Gastrocnemius medialis (tissue), 4 donors: Measurements from ENCODE around the gene LENG1. TPM values are rescaled to one million over a fixed set of nuclear protein-coding genes. Genes with fewer than 3 reads are reported as not detected.

Source experiments
- ATAC-seq, 2 donors: fragments of 150-250 bp; one replicate each; pipeline ENCODE4 v1.9.1; 2016
- DNase-seq, 2 donors: peaks; one replicate each; pipeline ENCODE4 v3.0.0-alpha.2; 2019
- H3K27ac ChIP-seq, 4 donors: fragments of 200-600 bp; sonication (generic); 1 replicate in 1 of 4; 2 replicates in 3 of 4; pipeline ENCODE4 v1.5.1; 2016 to 2018; ENCODE audit warnings: mild to moderate bottlenecking in 2 of 4, moderate library complexity in 1 of 4
- H3K27me3 ChIP-seq, 3 donors: fragments of 200-600 bp; sonication (generic) in 2 of 3; 1 replicate in 1 of 3; 2 replicates in 2 of 3; pipeline versions ENCODE4 v1.5.1 to v1.6.0; 2016 to 2019; ENCODE audit warnings: mild to moderate bottlenecking in 1 of 3, moderate library complexity in 1 of 3
- H3K36me3 ChIP-seq, 2 donors: fragments of 200-600 bp; sonication (generic) in 1 of 2; one replicate each; pipeline ENCODE4 v1.5.1; 2017 to 2018
- H3K4me1 ChIP-seq, 2 donors: fragments of 200-600 bp; sonication (generic) in 1 of 2; one replicate each; pipeline ENCODE4 v1.5.1; 2016 to 2017; ENCODE audit warnings: mild to moderate bottlenecking in 2 of 2
- H3K4me3 ChIP-seq, 4 donors: fragments of 200-600 bp; sonication (generic) in 3 of 4; 1 replicate in 1 of 4; 2 replicates in 3 of 4; pipeline ENCODE4 v1.5.1; 2016 to 2019; ENCODE audit warnings: mild to moderate bottlenecking in 2 of 4
- H3K9me3 ChIP-seq, 3 donors: fragments of 200-600 bp; sonication (generic) in 2 of 3; 1 replicate in 1 of 3; 2 replicates in 2 of 3; pipeline ENCODE4 v1.5.1; 2016 to 2019
- POLR2A ChIP-seq, 2 donors: fragments of 450-650 bp; IDR thresholded peaks; one replicate each; pipeline ENCODE4 v1.6.1; 2017; ENCODE audit warnings: antibody characterized with exemption in 2 of 2, mild to moderate bottlenecking in 2 of 2, moderate library complexity in 2 of 2
- in situ Hi-C, 4 donors: fragments of 200-750 bp; cut with MboI; loops; one replicate each; pipeline versions ENCODE4 v1.15.0 to v1.8.0; 2017; ENCODE audit warnings: low sequenced_read_pairs in 4 of 4
- intact Hi-C: fragments of 100-400 bp; cut with DNase I; formaldehyde crosslinking; loops from one replicate; pipeline ENCODE4 v1.15.1; 2023; ENCODE audit warnings: low total_unique reads
- total RNA-seq, 4 donors: library from RNA; depleted of rRNA; stranded (reverse); fragments of >200 nt; gene quantifications; one replicate each; pipeline versions ENCODE4 v1.1.0 to v1.2.3, GENCODE V29; 2016
- TF ChIP-seq, protein P1 (sequence below), 5 experiments: fragments of 450-650 bp in 3 of 5; fragments of 200-600 bp in 2 of 5; sonication (generic) in 2 of 5; IDR thresholded peaks in 4 of 5; conservative IDR thresholded peaks in 1 of 5; 1 replicate in 4 of 5; 2 replicates in 1 of 5; pipeline ENCODE4 v1.5.1; 2016 to 2019; ENCODE audit warnings: antibody characterized with exemption in 5 of 5, mild to moderate bottlenecking in 3 of 5, moderate library complexity in 3 of 5

Gene LENG1
- total RNA-seq, 4 donors from 2014 or later: 6.5 to 14.2 (median 11.9) TPM

DNA sequence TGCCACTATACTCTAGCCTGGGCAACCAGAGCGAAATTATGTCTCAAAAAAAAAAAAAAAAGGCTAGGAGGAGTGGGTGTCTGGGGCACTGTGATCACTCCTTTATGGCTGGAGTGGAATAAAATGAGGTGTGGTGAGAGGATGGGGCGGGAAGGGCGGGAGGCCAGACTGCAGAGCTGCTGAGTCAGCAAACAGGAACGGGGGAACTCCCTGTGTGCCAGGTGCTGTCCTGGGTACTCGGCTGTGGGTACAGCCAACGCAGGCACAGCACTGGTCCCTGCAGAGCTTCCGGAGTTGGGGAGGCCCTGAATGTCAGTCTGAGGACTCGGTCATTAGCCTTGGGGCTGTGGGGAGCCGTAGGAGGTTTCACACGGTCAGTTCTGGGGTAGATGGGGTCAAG is 38.3 kb downstream of the LENG1 start:
- ATAC-seq (no peak), DNase-seq (no peak)
- Histone ChIP-seq H3K9me3 (no peaks in the 10 kb centered on the region), H3K27me3 (no peaks in the 10 kb centered on the region), H3K36me3 (peaks cover 0 to 75% of the 10 kb centered on the region in 2 donors), H3K4me1 (peaks cover 9 to 10% of the 10 kb centered on the region in 2 donors), H3K27ac (no peak overlapping the region), H3K4me3 (no peak overlapping the region)
- intact Hi-C loops: no loop called here
- TF ChIP-seq, protein P1, sequence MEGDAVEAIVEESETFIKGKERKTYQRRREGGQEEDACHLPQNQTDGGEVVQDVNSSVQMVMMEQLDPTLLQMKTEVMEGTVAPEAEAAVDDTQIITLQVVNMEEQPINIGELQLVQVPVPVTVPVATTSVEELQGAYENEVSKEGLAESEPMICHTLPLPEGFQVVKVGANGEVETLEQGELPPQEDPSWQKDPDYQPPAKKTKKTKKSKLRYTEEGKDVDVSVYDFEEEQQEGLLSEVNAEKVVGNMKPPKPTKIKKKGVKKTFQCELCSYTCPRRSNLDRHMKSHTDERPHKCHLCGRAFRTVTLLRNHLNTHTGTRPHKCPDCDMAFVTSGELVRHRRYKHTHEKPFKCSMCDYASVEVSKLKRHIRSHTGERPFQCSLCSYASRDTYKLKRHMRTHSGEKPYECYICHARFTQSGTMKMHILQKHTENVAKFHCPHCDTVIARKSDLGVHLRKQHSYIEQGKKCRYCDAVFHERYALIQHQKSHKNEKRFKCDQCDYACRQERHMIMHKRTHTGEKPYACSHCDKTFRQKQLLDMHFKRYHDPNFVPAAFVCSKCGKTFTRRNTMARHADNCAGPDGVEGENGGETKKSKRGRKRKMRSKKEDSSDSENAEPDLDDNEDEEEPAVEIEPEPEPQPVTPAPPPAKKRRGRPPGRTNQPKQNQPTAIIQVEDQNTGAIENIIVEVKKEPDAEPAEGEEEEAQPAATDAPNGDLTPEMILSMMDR (IDR thresholded peaks at IDR 0.05 in 4 of 5, conservative IDR thresholded peaks at IDR 0.05 in 1 of 5): no peak
- no peak for TF ChIP-seq POLR2A (IDR thresholded peaks at IDR 0.05)
- in situ Hi-C loops: loop anchor here in 1 of 4 donors (25.0 kb wide), 1 partner anchor 991 kb away; the partner anchor contains the start of gene PPP1R12C

DNA sequence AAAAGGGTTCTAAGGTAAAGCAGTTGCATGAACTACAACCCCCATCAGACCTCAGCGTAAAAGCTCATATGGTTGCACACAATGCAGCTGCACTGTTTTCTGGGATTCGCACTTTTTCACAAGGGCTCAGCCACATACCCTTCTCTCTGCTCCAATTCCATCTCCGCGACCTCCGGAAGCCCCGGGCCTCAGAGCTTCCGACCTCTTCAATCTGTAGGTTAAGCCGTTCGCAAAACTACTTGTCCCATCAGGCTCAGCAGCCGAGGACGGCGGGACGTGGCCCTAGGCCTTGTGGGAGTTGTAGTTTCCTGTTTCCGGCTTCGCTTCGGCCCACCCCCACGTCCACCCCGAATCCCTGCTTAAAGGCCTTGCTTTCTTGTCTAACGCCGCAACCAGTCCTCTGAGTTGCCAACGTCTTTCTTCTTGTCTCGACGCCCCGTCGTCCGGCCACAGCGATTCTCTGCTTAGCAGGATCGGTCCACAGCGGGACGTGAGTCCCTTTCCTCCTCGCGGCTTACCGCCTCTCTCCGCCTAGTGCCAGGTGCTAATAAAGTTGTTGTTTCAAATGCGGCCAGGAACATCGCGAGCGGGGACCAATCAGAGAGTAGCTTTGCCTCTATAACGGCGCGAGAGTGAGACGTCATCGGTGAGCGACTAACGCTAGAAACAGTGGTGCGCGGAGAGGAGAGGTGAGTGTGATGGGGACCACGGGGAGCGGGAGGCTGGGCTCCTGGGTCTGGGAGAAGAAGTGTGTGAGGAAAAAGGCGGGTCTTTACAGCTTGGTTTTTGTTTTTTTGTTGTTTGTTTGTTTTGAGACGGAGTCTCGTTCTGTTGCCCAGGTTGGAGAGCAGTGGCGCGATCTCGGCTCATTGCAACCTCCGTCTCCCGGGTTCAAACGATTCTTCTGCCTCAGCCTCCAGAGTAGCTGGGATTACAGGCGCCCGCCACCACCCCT is 44.1 kb downstream of the LENG1 start, which contains the start of the genes PRPF31 and TFPT:
PRPF31 (plus strand) TSS at position 646 of the 955 bp plus-strand sequence. CDS start 2,525 bp downstream, outside the sequence.
TFPT (minus strand) TSS at position 549 of the 955 bp plus-strand sequence; CDS start at position 161, 388 bp downstream.
- peak; percentile 94 to 95 for DNase-seq
- in situ Hi-C loops (loop anchor here in 1 of 4 donors (10.0 to 25.0 kb wide), 2 partner anchors 141 to 997 kb away; partner anchors contain the start of gene PPP1R12C), intact Hi-C loops (loop anchor here (1.0 kb wide), 4 partner anchors 13 to 349 kb away; partner anchors contain the start of gene NDUFA3)
- Histone ChIP-seq H3K27me3 (no peaks in the 10 kb centered on the region), H3K9me3 (no peaks in the 10 kb centered on the region), H3K4me3 (peak within 1 kb of the TSS; percentile 69 to 98 (median 91)), H3K27ac (peak within 1 kb of the TSS; percentile 87 to 99 (median 90)), H3K4me1 (peaks cover 21% of the 10 kb centered on the region in 2 donors), H3K36me3 (peaks cover 0 to 31% of the 10 kb centered on the region in 2 donors)
- TF ChIP-seq POLR2A (IDR thresholded peaks at IDR 0.05): peak; percentile 63 to 76
- TF ChIP-seq, protein P1 (IDR thresholded peaks at IDR 0.05 in 4 of 5, conservative IDR thresholded peaks at IDR 0.05 in 1 of 5): peak in 1 of 5 experiments; percentile 24
- ATAC-seq: peak; percentile 95 to 97

DNA sequence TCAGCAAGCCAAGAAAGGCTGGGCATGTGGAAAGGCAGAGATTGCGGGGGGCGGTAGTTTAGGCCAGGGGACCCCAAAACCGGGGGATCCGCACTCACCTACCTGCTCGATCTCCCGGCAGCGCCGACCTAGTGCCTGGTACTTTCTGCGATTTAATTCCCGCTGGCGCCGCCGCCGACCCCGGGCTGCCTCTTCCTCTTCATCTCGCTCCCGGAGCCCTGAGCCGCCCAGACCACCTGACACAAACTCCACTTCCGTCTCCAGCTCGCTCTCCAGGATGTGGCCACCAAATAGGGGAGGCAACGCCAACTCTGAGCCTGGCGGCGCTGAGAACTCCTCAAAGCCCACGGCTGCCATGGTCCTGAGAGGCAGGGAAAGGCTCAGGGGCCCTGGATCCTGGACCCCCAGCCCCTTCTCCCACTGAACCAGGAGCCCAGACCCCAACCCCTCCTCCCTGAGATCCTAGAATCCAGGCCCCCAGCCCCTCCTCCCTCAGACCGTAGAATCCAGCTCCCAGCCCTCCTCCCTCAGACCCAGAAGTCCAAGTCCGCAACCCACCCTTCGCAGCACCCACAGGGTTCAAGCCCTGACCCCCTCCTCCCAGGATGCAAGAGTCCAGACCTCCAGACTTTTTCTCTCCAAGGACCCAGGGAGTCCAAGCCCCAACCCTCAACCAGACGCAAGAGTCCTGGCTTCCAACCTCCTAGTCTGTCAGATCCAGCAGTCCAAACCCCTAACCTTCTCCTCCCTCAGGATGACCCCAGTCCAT is 45.0 kb downstream of the LENG1 start:
- DNase-seq: no peak
- in situ Hi-C loops: loop anchor here in 1 of 4 donors (10.0 to 25.0 kb wide), 2 partner anchors 140 to 998 kb away; partner anchors contain the start of gene PPP1R12C

More for the DNA sequence above, 45.0 kb downstream of the LENG1 start:
- intact Hi-C loops: loop anchor here (1.0 kb wide), 4 partner anchors 12 to 350 kb away; partner anchors contain the start of gene NDUFA3
- peaks cover 21% of the 10 kb centered on the region in 2 donors for H3K4me1 ChIP-seq
- no peak for ATAC-seq
- H3K4me3 ChIP-seq: peak overlapping the region; percentile 69 to 98 (median 91)
- peaks cover 0 to 30% of the 10 kb centered on the region in 2 donors for H3K36me3 ChIP-seq
- peak overlapping the region; percentile 87 to 99 (median 90) for H3K27ac ChIP-seq
- no peak for TF ChIP-seq POLR2A (IDR thresholded peaks at IDR 0.05)
- TF ChIP-seq, protein P1 (IDR thresholded peaks at IDR 0.05 in 4 of 5, conservative IDR thresholded peaks at IDR 0.05 in 1 of 5): no peak
- H3K27me3 ChIP-seq: no peaks in the 10 kb centered on the region
- no peaks in the 10 kb centered on the region for H3K9me3 ChIP-seq
